Posterior vena cava (tissue), 2 donors: ENCODE measurements around the gene GPR161. TPM values are rescaled to one million over a fixed set of nuclear protein-coding genes. Genes with fewer than 3 reads are reported as not detected.
A peak's percentile ranks its signal among the peaks of the same experiment; 100 is the strongest.
"Not testable (repeated sequence)": the region's sequence is repeated elsewhere in the genome, so short reads cannot be mapped to it uniquely, and the experiment has no call there.

Experiments used
- DNase-seq: peaks from one replicate; pipeline ENCODE4 v3.0.0-alpha.2; 2020; ENCODE audit warnings: low spot score
- intact Hi-C, 2 donors: fragments of 100-400 bp; cut with DNase I; formaldehyde crosslinking; loops; one replicate each; pipeline versions ENCODE4 v1.14.1 to v1.14.2; 2022 to 2023
- total RNA-seq, 2 donors: library from RNA; stranded (reverse); fragmentation: NEBNext Ultra II Directional; extraction: Animal tissue kit (Norgen Biotek cat#: 25700); gene quantifications; one replicate each; pipeline ENCODE4 v1.2.1, GENCODE V29; 2021
- donor health status: DM: yes; HTN: yes; CAD: no.
- donor health status: DM: yes; HTN: yes; CAD: no.

GPR161 gene
- total RNA-seq, 2 donors from 2014 or later = 12.9 to 17.7 TPM

DNA sequence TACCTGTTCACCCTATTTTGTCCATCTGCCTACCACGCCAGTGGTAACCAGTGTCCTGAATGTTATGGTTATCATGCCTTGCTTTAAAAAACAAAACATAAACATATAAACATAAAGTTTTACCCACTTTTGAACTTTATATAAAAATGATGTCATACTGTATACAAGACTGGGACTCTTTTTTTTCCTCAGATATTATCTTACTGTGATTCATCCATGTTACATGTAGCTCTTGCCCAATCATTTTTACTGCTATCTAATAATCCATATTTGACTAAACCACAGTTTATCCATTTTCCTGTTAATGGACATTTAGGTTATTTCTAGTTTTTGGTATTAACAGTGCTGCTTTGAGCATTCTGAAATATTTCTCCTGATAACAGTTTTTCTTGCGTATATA, 78.8 kb downstream of the GPR161 start:
- intact Hi-C loops = no loop called here
- DNase-seq = no peak

DNA sequence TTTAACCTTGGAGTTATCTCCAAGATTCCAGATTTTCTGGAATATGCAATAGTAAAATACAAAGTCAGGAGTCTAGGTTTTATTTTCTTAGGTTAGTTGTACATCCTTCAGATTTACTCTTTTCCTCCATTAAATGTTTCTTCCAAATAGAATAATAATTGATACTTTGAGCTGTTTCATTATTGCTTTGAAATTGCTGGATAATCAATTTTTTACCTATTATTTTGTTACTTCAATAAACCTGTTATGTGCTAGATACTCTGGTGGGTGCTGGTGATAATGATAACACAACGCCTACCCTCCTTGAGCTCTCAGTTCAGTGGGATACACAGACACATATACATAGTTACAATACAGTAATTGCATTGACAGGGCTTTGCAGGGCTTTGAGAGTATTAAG, 79.4 kb downstream of the GPR161 start:
- intact Hi-C loops = no loop called here
- DNase-seq = no peak

DNA sequence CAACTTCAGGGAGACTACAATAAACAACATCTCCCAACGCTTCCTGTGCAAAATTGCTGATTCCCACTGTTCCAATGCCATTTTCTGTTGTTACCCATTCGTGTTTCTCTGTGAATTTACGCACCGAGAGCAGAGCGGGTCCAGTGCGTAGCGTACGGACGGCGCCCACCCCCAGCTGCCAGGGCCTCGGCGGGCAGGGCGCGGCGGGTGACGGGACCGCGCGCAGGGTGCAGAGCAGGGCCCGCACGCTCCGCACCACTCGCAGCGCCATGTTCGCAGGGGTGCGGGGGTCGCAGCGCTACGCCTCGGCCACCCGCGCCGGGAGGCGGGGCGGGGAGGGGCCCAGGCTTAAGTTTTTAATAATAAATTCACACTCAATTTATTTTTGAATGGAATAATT, 80.6 kb downstream of the GPR161 start:
- intact Hi-C loops, DNase-seq: not testable (repeated sequence)

DNA sequence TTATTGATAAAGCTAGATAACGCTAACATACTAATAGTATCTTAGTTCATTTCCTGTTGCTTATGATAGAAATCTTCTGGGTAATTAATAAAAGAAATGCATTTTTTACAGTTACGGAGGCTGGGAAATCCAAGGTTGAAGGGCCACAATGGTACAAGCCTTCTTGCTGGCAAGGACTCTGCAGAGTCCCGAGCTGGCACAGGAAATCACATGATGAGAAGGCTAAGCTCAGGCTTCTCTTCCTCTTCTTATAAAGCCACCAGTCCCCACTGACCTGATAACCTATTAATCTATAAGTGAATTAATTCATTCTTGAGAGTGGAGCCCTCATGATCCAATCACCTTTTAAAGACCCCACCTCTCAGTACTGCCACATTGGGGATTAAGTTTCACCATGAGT, 82.6 kb downstream of the GPR161 start:
- intact Hi-C loops = no loop called here
- peak; percentile 48 for DNase-seq

DNA sequence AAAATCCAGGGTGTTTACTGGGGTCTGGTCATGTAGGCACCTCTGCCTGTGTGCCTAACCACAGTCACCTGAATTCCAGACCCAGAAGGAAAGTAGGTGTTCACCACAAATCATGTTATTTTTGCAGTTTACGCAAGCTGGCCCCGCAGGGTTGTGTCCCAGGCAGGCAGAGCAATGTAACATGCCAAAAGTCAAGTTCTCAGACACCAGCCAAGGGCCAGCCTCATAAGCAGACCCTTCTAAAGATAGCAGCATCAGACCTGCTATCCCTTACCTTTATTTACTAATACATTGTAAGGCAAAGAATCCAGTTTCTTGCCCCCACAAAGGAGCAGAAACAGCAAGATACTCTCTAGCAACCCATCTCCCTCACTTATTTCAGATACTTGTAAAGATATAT, 83.0 kb downstream of the GPR161 start:
- no peak for DNase-seq
- intact Hi-C loops = no loop called here

DNA sequence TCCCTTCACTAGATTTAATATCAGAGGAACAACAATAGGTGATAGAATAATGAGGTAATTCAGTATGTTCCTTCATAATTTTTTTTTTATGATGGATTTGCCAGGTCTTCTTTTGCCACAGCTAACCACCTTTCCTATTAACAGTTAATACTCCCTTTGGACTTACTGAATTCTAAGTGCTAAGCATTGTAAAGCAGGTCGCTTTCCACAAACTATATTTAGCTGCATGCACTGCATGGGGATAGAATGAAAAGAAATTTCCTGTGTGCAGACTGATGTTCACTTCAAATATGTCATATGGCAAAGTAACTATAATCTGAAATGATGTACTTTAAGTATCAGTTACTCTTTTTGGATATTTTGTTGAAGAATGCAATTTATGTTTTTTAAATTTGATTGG, 85.8 kb downstream of the GPR161 start:
- DNase-seq = no peak
- intact Hi-C loops = no loop called here

DNA sequence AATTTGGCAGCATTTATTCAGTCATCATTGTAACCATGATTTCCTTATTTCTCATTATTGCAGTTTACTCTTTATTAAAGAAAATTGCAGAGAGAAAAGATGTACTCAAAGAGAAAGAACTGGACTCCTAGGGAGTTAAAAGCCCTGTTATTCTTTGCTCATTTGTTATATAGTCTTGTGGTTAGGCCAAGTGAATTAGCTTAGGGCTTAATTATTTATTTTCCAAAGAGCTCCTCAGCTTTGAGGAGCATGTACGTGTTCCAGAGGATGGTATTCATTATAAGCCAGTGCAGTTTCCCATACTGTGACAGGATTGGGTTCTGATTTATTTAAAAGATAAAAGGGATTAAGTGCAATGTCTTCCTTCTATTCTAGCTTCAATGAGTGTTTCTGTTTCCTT, 86.4 kb downstream of the GPR161 start:
- intact Hi-C loops = no loop called here
- DNase-seq = no peak

DNA sequence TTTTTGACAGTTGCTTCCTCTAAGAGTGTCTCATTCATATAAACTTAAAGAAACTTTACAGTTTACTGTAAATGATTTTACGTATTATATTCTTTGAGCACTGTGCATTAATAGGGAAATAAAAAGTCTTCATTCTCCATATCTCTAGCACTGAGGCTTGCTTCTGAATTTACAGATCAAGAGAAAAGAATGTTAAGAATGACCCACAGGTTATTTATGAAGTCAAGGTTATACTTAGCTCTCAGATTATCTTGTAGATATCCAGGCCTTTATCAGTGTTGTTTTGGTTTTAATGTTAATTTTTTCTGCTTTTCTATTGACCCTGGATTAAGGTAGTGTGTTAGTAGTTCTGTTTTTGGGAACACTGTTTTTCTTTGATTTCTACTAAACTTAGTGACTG, 91.4 kb downstream of the GPR161 start:
- intact Hi-C loops = no loop called here
- DNase-seq = no peak

DNA sequence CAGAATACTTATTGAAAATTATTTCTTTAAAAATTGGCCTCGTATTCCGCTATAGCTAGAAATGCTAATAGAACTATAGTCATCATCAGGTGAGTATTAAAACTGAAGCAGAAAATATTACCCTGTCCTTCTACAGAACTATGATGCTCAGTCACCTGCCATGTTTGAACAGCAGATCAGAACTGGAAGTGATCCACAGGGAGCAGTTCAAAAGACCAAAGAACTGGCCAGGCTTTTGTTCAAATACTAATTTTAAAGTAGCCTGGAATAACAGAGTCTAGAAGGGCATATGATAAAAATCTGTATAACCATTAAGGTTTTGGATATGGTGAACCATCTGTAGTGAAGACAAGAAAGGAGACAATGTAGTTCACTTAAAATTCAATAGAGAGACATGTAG, 94.4 kb downstream of the GPR161 start:
- intact Hi-C loops = no loop called here
- DNase-seq = no peak

DNA sequence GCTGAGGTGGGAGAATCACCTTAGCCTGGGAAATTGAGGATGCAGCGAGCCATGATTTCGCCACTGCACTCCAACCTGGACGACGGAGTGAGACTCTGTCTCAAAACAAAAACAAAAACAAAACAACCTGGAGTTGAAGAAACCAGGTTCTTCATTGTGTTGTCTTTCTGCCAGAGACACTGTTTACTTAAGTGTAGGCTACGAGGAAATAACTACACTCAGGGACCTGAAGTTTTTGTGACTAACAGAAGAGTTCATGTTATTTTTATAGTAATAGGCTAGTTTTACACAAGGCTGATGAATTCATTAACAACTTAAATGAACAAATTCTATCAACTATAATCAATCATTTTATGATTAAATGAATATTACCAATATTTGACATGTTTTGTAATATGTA, 101.4 kb downstream of the GPR161 start:
- intact Hi-C loops = no loop called here
- no peak for DNase-seq

DNA sequence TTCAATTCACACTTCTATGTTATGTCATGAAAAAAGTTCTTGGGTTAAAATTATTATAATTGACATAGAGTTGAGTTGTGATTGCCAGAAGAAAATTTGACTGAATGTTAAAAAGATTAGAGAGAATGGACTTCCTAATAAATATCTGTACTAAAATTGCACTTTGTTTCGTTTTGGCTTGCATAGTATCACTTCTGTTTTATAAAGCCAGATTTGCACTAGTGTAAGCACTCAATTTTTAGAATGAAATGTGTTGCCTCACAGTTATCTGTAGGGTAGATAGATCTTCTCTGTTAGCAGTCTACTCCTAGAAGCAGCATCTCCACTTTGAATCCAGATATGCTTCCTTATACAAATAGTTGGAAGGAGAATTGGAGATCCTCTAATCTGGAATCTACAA, 104.7 kb downstream of the GPR161 start:
- DNase-seq = no peak
- intact Hi-C loops = no loop called here

DNA sequence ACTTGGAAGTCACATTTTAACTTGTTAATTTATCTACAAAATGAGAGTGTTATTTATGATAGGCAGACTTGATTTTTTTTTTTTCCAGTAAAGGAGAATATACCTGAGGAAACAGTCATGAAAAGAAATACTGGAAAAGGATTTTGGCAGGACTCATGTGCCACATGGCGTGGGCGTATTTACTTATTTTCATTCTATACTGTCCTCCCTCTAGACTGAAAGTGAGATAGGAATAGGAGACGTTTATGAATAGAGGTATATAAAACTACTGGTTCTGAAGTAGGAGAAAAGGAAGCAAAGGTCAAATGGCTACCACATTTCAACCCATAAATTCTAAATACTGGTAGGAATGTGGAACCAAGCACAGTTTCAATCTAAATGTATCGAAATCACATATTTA, 105.1 kb downstream of the GPR161 start:
- intact Hi-C loops = no loop called here
- no peak for DNase-seq

DNA sequence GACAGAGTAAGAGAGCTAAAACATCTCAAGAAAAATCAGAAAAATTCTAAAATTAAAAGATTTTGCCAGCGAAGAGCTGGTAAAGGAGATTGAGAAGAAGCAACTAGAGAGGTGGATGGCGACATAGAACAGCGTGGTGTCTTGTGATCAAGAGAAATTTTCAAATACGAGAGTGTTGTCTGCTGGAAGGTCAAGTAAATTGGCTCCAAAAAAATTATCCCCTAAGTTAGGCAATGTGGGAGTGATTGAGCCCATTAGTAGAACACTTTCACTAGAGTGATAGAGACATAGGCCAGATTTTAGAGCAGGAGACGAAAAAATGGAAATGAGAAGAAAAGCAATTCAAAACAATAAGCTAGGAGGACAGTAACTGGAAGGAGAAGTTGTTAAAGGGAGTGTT, 105.5 kb downstream of the GPR161 start:
- DNase-seq = no peak
- intact Hi-C loops = no loop called here

Other genes starting within 250 kb of the GPR161 start
- gene ADCY10, start 222.8 kb downstream of the GPR161 start, total RNA-seq = under 1 TPM; 0.28 to 0.38 TPM
- 10 to 100 TPM; 50.2 to 55.9 TPM for gene DCAF6, start 200.2 kb downstream of the GPR161 start, total RNA-seq
- 10 to 100 TPM; 61.5 to 62.2 TPM for gene MPC2, start 199.9 kb downstream of the GPR161 start, total RNA-seq
- gene TIPRL, start 42.0 kb upstream of the GPR161 start, total RNA-seq = 10 to 100 TPM; 29.2 to 32.7 TPM
- 10 to 100 TPM; 55.3 to 64.6 TPM for gene SFT2D2, start 89.1 kb upstream of the GPR161 start, total RNA-seq
- gene TBX19, start 143.9 kb upstream of the GPR161 start, total RNA-seq = 1 to 10 TPM; 1.2 to 1.8 TPM